Measurements from ENCODE around the gene COX17. TPM values are rescaled to one million over a fixed set of nuclear protein-coding genes. Genes with fewer than 3 reads are reported as not detected.

COX17 gene
- total RNA-seq, 4 donors from 2014 or later = 31.9 to 84.8 (median 62.7) TPM

- 3 to 13% methylated on average over 6 of the region's 6 CpGs for WGBS, 2 donors (ENCODE audit: low coverage in 1 of 2)
- H3K27ac ChIP-seq = peak overlapping the region; percentile 77 to 99 (median 90)
Observed at GRCh38 chr3:119677641-119677934, 382 bp upstream of the COX17 start.

GRCh38 chr3:119676020-119676419 is 1.2 kb downstream of the COX17 start:
- Histone ChIP-seq H3K27me3 (no peaks in the 10 kb centered on the region), H3K36me3 (peaks cover 3 to 40% of the 10 kb centered on the region in 2 donors), H3K4me3 (peak overlapping the region; percentile 63 to 74), H3K9me3 (no peaks in the 10 kb centered on the region), H3K4me1 (peaks cover 7 to 33% (median 8%) of the 10 kb centered on the region in 3 donors), H3K27ac (peak overlapping the region; percentile 77 to 99 (median 90))
- WGBS, 2 donors (ENCODE audit: low coverage in 1 of 2) = 17 to 36% methylated on average over 1 of the region's 1 CpG
- TF ChIP-seq, protein P1, sequence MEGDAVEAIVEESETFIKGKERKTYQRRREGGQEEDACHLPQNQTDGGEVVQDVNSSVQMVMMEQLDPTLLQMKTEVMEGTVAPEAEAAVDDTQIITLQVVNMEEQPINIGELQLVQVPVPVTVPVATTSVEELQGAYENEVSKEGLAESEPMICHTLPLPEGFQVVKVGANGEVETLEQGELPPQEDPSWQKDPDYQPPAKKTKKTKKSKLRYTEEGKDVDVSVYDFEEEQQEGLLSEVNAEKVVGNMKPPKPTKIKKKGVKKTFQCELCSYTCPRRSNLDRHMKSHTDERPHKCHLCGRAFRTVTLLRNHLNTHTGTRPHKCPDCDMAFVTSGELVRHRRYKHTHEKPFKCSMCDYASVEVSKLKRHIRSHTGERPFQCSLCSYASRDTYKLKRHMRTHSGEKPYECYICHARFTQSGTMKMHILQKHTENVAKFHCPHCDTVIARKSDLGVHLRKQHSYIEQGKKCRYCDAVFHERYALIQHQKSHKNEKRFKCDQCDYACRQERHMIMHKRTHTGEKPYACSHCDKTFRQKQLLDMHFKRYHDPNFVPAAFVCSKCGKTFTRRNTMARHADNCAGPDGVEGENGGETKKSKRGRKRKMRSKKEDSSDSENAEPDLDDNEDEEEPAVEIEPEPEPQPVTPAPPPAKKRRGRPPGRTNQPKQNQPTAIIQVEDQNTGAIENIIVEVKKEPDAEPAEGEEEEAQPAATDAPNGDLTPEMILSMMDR (IDR thresholded peaks at IDR 0.05) = no peak
- TF ChIP-seq POLR2AphosphoS5 (IDR thresholded peaks at IDR 0.05) = no peak
- TF ChIP-seq POLR2A (IDR thresholded peaks at IDR 0.05) = no peak
- no peak for TF ChIP-seq EP300 (IDR thresholded peaks at IDR 0.05)
- no peak for ATAC-seq

More at GRCh38 chr3:119677641-119677934, 382 bp upstream of the COX17 start:
- Histone ChIP-seq H3K4me3 (peak overlapping the region; percentile 63 to 74), H3K27me3 (no peaks in the 10 kb centered on the region), H3K36me3 (peaks cover 3 to 27% of the 10 kb centered on the region in 2 donors), H3K4me1 (peaks cover 7 to 33% (median 8%) of the 10 kb centered on the region in 3 donors), H3K9me3 (no peaks in the 10 kb centered on the region)
- ATAC-seq = no peak
- TF ChIP-seq POLR2A (IDR thresholded peaks at IDR 0.05) = no peak
- TF ChIP-seq, protein P1 (IDR thresholded peaks at IDR 0.05) = no peak
- TF ChIP-seq POLR2AphosphoS5 (IDR thresholded peaks at IDR 0.05) = no peak
- TF ChIP-seq EP300 (IDR thresholded peaks at IDR 0.05) = no peak

GRCh38 chr3:119675188-119675874 is 1.9 kb downstream of the COX17 start:
- no peak for TF ChIP-seq POLR2AphosphoS5 (IDR thresholded peaks at IDR 0.05)
- Histone ChIP-seq H3K27ac (peak overlapping the region; percentile 77 to 99 (median 90)), H3K36me3 (peaks cover 3 to 47% of the 10 kb centered on the region in 2 donors), H3K4me3 (peak overlapping the region; percentile 10 to 63), H3K4me1 (peaks cover 7 to 34% (median 8%) of the 10 kb centered on the region in 3 donors), H3K27me3 (no peaks in the 10 kb centered on the region), H3K9me3 (no peaks in the 10 kb centered on the region)
- ATAC-seq = no peak
- 60 to 65% methylated on average over 5 of the region's 5 CpGs for WGBS, 2 donors (ENCODE audit: low coverage in 1 of 2)

GRCh38 chr3:119673875-119674274 is 3.3 kb downstream of the COX17 start:
- ATAC-seq = no peak
- H3K27me3 ChIP-seq = no peaks in the 10 kb centered on the region
- TF ChIP-seq, protein P1 (IDR thresholded peaks at IDR 0.05) = no peak
- no peak for TF ChIP-seq POLR2A (IDR thresholded peaks at IDR 0.05)
- TF ChIP-seq POLR2AphosphoS5 (IDR thresholded peaks at IDR 0.05) = no peak
- no peak for TF ChIP-seq EP300 (IDR thresholded peaks at IDR 0.05)
- WGBS, 2 donors (ENCODE audit: low coverage in 1 of 2) = 0 to 79% methylated on average over 1 to 3 of the region's 18 CpGs
- H3K36me3 ChIP-seq = peaks cover 3 to 58% of the 10 kb centered on the region in 2 donors
- no peaks in the 10 kb centered on the region for H3K9me3 ChIP-seq
- H3K27ac ChIP-seq = peak overlapping the region in 1 of 4 donors; percentile 51
- no peak overlapping the region for H3K4me3 ChIP-seq
- peaks cover 7 to 39% (median 8%) of the 10 kb centered on the region in 3 donors for H3K4me1 ChIP-seq

- peaks cover 7 to 37% (median 8%) of the 10 kb centered on the region in 3 donors for H3K4me1 ChIP-seq
- H3K27ac ChIP-seq = peak overlapping the region in 2 of 4 donors; percentile 0 to 33
- no peak for ATAC-seq
- H3K4me3 ChIP-seq = no peak overlapping the region
- TF ChIP-seq EP300 (IDR thresholded peaks at IDR 0.05) (no peak), POLR2AphosphoS5 (IDR thresholded peaks at IDR 0.05) (no peak), POLR2A (IDR thresholded peaks at IDR 0.05) (no peak)
- TF ChIP-seq, protein P1 (IDR thresholded peaks at IDR 0.05) = no peak
- peaks cover 3 to 64% of the 10 kb centered on the region in 2 donors for H3K36me3 ChIP-seq
- 25 to 100% methylated on average over 1 to 2 of the region's 2 CpGs for WGBS, 2 donors (ENCODE audit: low coverage in 1 of 2)
- no peaks in the 10 kb centered on the region for H3K27me3 ChIP-seq
- H3K9me3 ChIP-seq = no peaks in the 10 kb centered on the region
Observed at GRCh38 chr3:119672776-119673175, 4.4 kb downstream of the COX17 start.

Measured in gastroesophageal sphincter (tissue), 4 donors.